Measurements from ENCODE around the gene GULP1.

Gene GULP1

GRCh38 chr2:188580738-188581137 is 289.1 kb downstream of the GULP1 start:
- TF ChIP-seq USF1 (IDR thresholded peaks at IDR 0.05), result no peak
- no peak for TF ChIP-seq EP300 (IDR thresholded peaks at IDR 0.05; ENCODE audit: borderline replicate concordance)
- no peak for TF ChIP-seq CREB1 (IDR thresholded peaks at IDR 0.05; ENCODE audit: low read depth)

- TF ChIP-seq TCF12 (IDR thresholded peaks at IDR 0.05; ENCODE audit: low read depth), result no peak
- TF ChIP-seq TAF1 (IDR thresholded peaks at IDR 0.05; ENCODE audit: low read depth), result no peak
- TF ChIP-seq YY1 (IDR thresholded peaks at IDR 0.05; ENCODE audit: low read depth), result no peak
- TF ChIP-seq USF1 (IDR thresholded peaks at IDR 0.05), result no peak
- no peak for TF ChIP-seq FOXM1 (IDR thresholded peaks at IDR 0.05; ENCODE audit: borderline replicate concordance, low read depth)
- no peak for TF ChIP-seq EGR1 (IDR thresholded peaks at IDR 0.05)
- no peak for TF ChIP-seq CEBPB (IDR thresholded peaks at IDR 0.05)
- no peak for TF ChIP-seq TEAD4 (IDR thresholded peaks at IDR 0.05)
- no peak for TF ChIP-seq MAX (IDR thresholded peaks at IDR 0.05)
- no peak for TF ChIP-seq CREB1 (IDR thresholded peaks at IDR 0.05; ENCODE audit: low read depth)
- no peak for TF ChIP-seq RAD21 (IDR thresholded peaks at IDR 0.05; ENCODE audit: low read depth)
- TF ChIP-seq REST (IDR thresholded peaks at IDR 0.05; ENCODE audit: low read depth), result no peak
- TF ChIP-seq NFIC (IDR thresholded peaks at IDR 0.05), result no peak
Measured at GRCh38 chr2:188582211-188582610, 290.5 kb downstream of the GULP1 start.

- TF ChIP-seq CREB1 (IDR thresholded peaks at IDR 0.05; ENCODE audit: low read depth) (no peak), RAD21 (IDR thresholded peaks at IDR 0.05; ENCODE audit: low read depth) (no peak), REST (IDR thresholded peaks at IDR 0.05; ENCODE audit: low read depth) (no peak), NFIC (IDR thresholded peaks at IDR 0.05) (no peak), TCF12 (IDR thresholded peaks at IDR 0.05; ENCODE audit: low read depth) (no peak), YY1 (IDR thresholded peaks at IDR 0.05; ENCODE audit: low read depth) (no peak), CEBPB (IDR thresholded peaks at IDR 0.05) (no peak), ZBTB7A (IDR thresholded peaks at IDR 0.05; ENCODE audit: low read depth) (no peak)
Measured at GRCh38 chr2:188588235-188588634, 296.6 kb downstream of the GULP1 start.

GRCh38 chr2:188596054-188596453 is 304.4 kb downstream of the GULP1 start:
- no peak for TF ChIP-seq USF1 (IDR thresholded peaks at IDR 0.05)
- no peak for TF ChIP-seq CREB1 (IDR thresholded peaks at IDR 0.05; ENCODE audit: low read depth)
- no peak for TF ChIP-seq FOXM1 (IDR thresholded peaks at IDR 0.05; ENCODE audit: borderline replicate concordance, low read depth)
- no peak for TF ChIP-seq NFIC (IDR thresholded peaks at IDR 0.05)
- TF ChIP-seq RAD21 (IDR thresholded peaks at IDR 0.05; ENCODE audit: low read depth), result no peak
- no peak for TF ChIP-seq TCF12 (IDR thresholded peaks at IDR 0.05; ENCODE audit: low read depth)
- no peak for TF ChIP-seq ZBTB7A (IDR thresholded peaks at IDR 0.05; ENCODE audit: low read depth)
- no peak for TF ChIP-seq REST (IDR thresholded peaks at IDR 0.05; ENCODE audit: low read depth)
- no peak for TF ChIP-seq EGR1 (IDR thresholded peaks at IDR 0.05)
- no peak for TF ChIP-seq YY1 (IDR thresholded peaks at IDR 0.05; ENCODE audit: low read depth)
- TF ChIP-seq TAF1 (IDR thresholded peaks at IDR 0.05; ENCODE audit: low read depth), result no peak
- TF ChIP-seq TEAD4 (IDR thresholded peaks at IDR 0.05), result no peak
- TF ChIP-seq EP300 (IDR thresholded peaks at IDR 0.05; ENCODE audit: borderline replicate concordance), result no peak
- TF ChIP-seq CEBPB (IDR thresholded peaks at IDR 0.05), result no peak
- no peak for TF ChIP-seq MAX (IDR thresholded peaks at IDR 0.05)

Measured in Ishikawa (cell line).